GM23338 (cell line): ENCODE results near the gene PALLD. TPM values are rescaled to one million over a fixed set of nuclear protein-coding genes. Genes with fewer than 3 reads are reported as not detected.
A peak's percentile ranks its signal among the peaks of the same experiment; 100 is the strongest.

Experiments
- ATAC-seq: fragments of 200-7000 bp; cut with Tn5 transposase; 3 replicates; pipeline ENCODE4 v1.9.1; 2020
- DNase-seq: peaks from one replicate; pipeline ENCODE4 v3.0.0-alpha.2; 2015; ENCODE audit warnings: low spot score
- H2AFZ ChIP-seq: fragments of 200-600 bp; sonication (generic); 2 replicates; pipeline ENCODE4 v1.8.0; 2016; ENCODE audit warnings: antibody characterized with exemption, mild to moderate bottlenecking, moderate library complexity
- H3F3A ChIP-seq: fragments of 200-600 bp; sonication (generic); replicated peaks from 2 replicates; pipeline ENCODE4 v1.8.0; 2017; ENCODE audit warnings: antibody characterized with exemption, mixed run types, low read depth
- H3K27ac ChIP-seq: fragments of 200-600 bp; sonication (generic); 2 replicates; pipeline ENCODE4 v1.6.1; 2016; ENCODE audit warnings: low read depth
- H3K27me3 ChIP-seq: fragments of 200-600 bp; sonication (generic); 2 replicates; pipeline ENCODE4 v1.8.0; 2016; ENCODE audit warnings: mild to moderate bottlenecking, mixed run types, moderate library complexity; ENCODE audit not compliant: insufficient read depth
- H3K36me3 ChIP-seq: fragments of 200-600 bp; sonication (generic); 2 replicates; pipeline ENCODE4 v1.8.0; 2016; ENCODE audit warnings: mild to moderate bottlenecking; ENCODE audit not compliant: insufficient read depth
- H3K4me1 ChIP-seq: fragments of 200-600 bp; sonication (generic); 2 replicates; pipeline ENCODE4 v1.8.0; 2016; ENCODE audit warnings: mild to moderate bottlenecking, moderate library complexity; ENCODE audit not compliant: insufficient read depth
- H3K4me2 ChIP-seq: fragments of 200-600 bp; sonication (generic); 2 replicates; pipeline ENCODE4 v1.7.1; 2017; ENCODE audit warnings: mixed run types
- H3K4me3 ChIP-seq: fragments of 200-600 bp; sonication (generic); 2 replicates; pipeline ENCODE4 v1.6.1; 2016; ENCODE audit warnings: mixed run types
- H3K79me2 ChIP-seq: fragments of 200-600 bp; sonication (generic); replicated peaks from 2 replicates; pipeline ENCODE4 v1.8.0; 2017; ENCODE audit warnings: mild to moderate bottlenecking; ENCODE audit not compliant: insufficient read depth
- H3K9me2 ChIP-seq: fragments of 200-600 bp; sonication (generic); 2 replicates; pipeline ENCODE4 v1.8.0; 2017; ENCODE audit not compliant: insufficient read depth
- H4K20me1 ChIP-seq: fragments of 200-600 bp; sonication (generic); replicated peaks from 2 replicates; pipeline ENCODE4 v1.8.0; 2017; ENCODE audit warnings: mild to moderate bottlenecking; ENCODE audit not compliant: insufficient read depth
- H3K27ac Mint-ChIP-seq: 2 replicates; pipeline ENCODE4 v1.8.0; 2020; ENCODE audit warnings: inconsistent platforms, mild to moderate bottlenecking, moderate library complexity, mixed read lengths
- H3K27me3 Mint-ChIP-seq: 3 replicates; pipeline ENCODE4 v1.8.0; 2022; ENCODE audit warnings: low read depth, mild to moderate bottlenecking, moderate library complexity, mixed read lengths, inconsistent platforms; ENCODE audit not compliant: insufficient read depth, poor library complexity
- H3K36me3 Mint-ChIP-seq: 3 replicates; pipeline ENCODE4 v1.8.0; 2021; ENCODE audit warnings: low read depth, mild to moderate bottlenecking, inconsistent platforms, moderate library complexity, mixed read lengths
- H3K4me1 Mint-ChIP-seq: 3 replicates; pipeline ENCODE4 v1.8.0; 2020; ENCODE audit warnings: mild to moderate bottlenecking, inconsistent platforms, mixed read lengths
- H3K4me3 Mint-ChIP-seq: 3 replicates; pipeline ENCODE4 v1.8.0; 2021; ENCODE audit warnings: moderate library complexity, mild to moderate bottlenecking, inconsistent platforms, mixed read lengths
- H3K9me3 Mint-ChIP-seq: 3 replicates; pipeline ENCODE4 v1.8.0; 2020; ENCODE audit warnings: moderate library complexity, mild to moderate bottlenecking, inconsistent platforms, mixed read lengths
- CREB1 ChIP-seq: fragments of 250-450 bp; sonication (Bioruptor Pico); IDR thresholded peaks from 2 replicates; pipeline ENCODE4 v1.5.0; 2020; ENCODE audit warnings: low read depth, mild to moderate bottlenecking, moderate library complexity
- CTCF ChIP-seq, 2 experiments: fragments of 200-600 bp in 1 of 2; sonication (generic) in 1 of 2; conservative IDR thresholded peaks; 2 replicates each; pipeline versions ENCODE4 v1.5.1 to v1.6.1; 2016 to 2017; ENCODE audit warnings: antibody characterized with exemption in 2 of 2, low read depth in 2 of 2, mild to moderate bottlenecking in 2 of 2, moderate library complexity in 1 of 2
- JUNB ChIP-seq: IDR thresholded peaks from one replicate; pipeline ENCODE4 v1.6.1; 2016; ENCODE audit warnings: antibody characterized with exemption; ENCODE audit not compliant: unreplicated experiment
- NANOG ChIP-seq: IDR thresholded peaks from 2 replicates; pipeline ENCODE4 v1.6.1; 2016; ENCODE audit warnings: antibody characterized with exemption, borderline replicate concordance
- POLR2AphosphoS5 ChIP-seq: IDR thresholded peaks from 2 replicates; pipeline ENCODE4 v1.6.1; 2016; ENCODE audit warnings: antibody characterized with exemption, low read depth
- REST ChIP-seq: IDR thresholded peaks from one replicate; pipeline ENCODE4 v1.6.1; 2018; ENCODE audit warnings: antibody characterized with exemption; ENCODE audit not compliant: unreplicated experiment
- STAT1 ChIP-seq: IDR thresholded peaks from one replicate; pipeline ENCODE4 v1.6.1; 2016; ENCODE audit warnings: antibody characterized with exemption; ENCODE audit not compliant: unreplicated experiment
- ZNF114 ChIP-seq: fragments of 250-450 bp; sonication (Bioruptor Pico); IDR thresholded peaks from 2 replicates; pipeline ENCODE4 v1.5.0; 2020; ENCODE audit warnings: mild to moderate bottlenecking, moderate library complexity
- ZNF331 ChIP-seq: fragments of 250-450 bp; sonication (Bioruptor Pico); IDR thresholded peaks from 2 replicates; pipeline ENCODE4 v1.5.0; 2020; ENCODE audit warnings: low read depth, mild to moderate bottlenecking, moderate library complexity
- ZNF462 ChIP-seq: fragments of 250-450 bp; sonication (Bioruptor Pico); IDR thresholded peaks from 2 replicates; pipeline ENCODE4 v1.5.0; 2020; ENCODE audit warnings: mild to moderate bottlenecking, moderate library complexity
- polyA plus RNA-seq: library from polyadenylated mRNA; unstranded; fragments of >200 nt; fragmentation: Nextera tagmentation; extraction: Ambion mirVana; gene quantifications from 2 replicates; pipeline ENCODE4 v1.2.1, GENCODE V29; 2016
- total RNA-seq: library from RNA; depleted of rRNA; stranded (reverse); fragments of >200 nt; shearing (Covaris generic); gene quantifications from 2 replicates; pipeline ENCODE4 v1.2.3, GENCODE V29; 2014

The PALLD gene
- total and polyA plus RNA-seq, 2 experiments from 2014 or later = 13.1 to 30.2 TPM

GRCh38 chr4:168654848-168655174 lies 158.0 kb downstream of the PALLD start (continued):
- TF ChIP-seq ZNF462 (CRISPR knock-in tag) = no peak
- TF ChIP-seq REST = no peak

GRCh38 chr4:168655182-168655581 lies 158.3 kb downstream of the PALLD start:
- Histone ChIP-seq H3K4me2 (no peak overlapping the region), H3K27me3 (no peaks in the 10 kb centered on the region)
- H3K9me3 Mint-ChIP-seq = no peaks in the 10 kb centered on the region
- TF ChIP-seq POLR2AphosphoS5 (no peak), ZNF114 (CRISPR knock-in tag) (no peak), JUNB (no peak), NANOG (no peak), ZNF331 (CRISPR knock-in tag) (no peak), CTCF (conservative IDR thresholded peaks at IDR 0.05; ENCODE audit: low read depth in 2 of 2) (no peak), STAT1 (no peak), CREB1 (CRISPR knock-in tag) (no peak)

More at GRCh38 chr4:168655182-168655581, 158.3 kb downstream of the PALLD start:
- H3K4me1 Mint-ChIP-seq = peaks cover 42% of the 10 kb centered on the region
- DNase-seq (no peak), ATAC-seq (no peak)
- Histone ChIP-seq H4K20me1 (no peaks in the 10 kb centered on the region), H3K4me1 (peaks cover 48% of the 10 kb centered on the region), H3K27ac (no peak overlapping the region), H3F3A (no peaks in the 10 kb centered on the region), H2AFZ (0 out of 2 replicates have a peak overlapping the region, but pooled peaks have one; percentile 4), H3K4me3 (no peak overlapping the region), H3K9me2 (no peaks in the 10 kb centered on the region), H3K36me3 (no peaks in the 10 kb centered on the region), H3K79me2 (no peaks in the 10 kb centered on the region)
- no peaks in the 10 kb centered on the region for H3K36me3 Mint-ChIP-seq
- no peaks in the 10 kb centered on the region for H3K27me3 Mint-ChIP-seq
- peak overlapping the region; percentile 68; the same call in 1 of the 2 replicates for H3K27ac Mint-ChIP-seq
- no peak overlapping the region for H3K4me3 Mint-ChIP-seq
